MM.1S (cell line): ENCODE data around the gene ZNF600.
"Not testable (repeated sequence)": the region's sequence is repeated elsewhere in the genome, so short reads cannot be mapped to it uniquely, and the experiment has no call there.

Source experiments
- DNase-seq: peaks from one replicate; pipeline ENCODE4 v3.0.0-alpha.2; 2015
- H2AFZ ChIP-seq: fragments of 300-600 bp; sonication (generic); 2 replicates; pipeline ENCODE4 v1.6.0; 2016; ENCODE audit warnings: antibody characterized with exemption, low read length
- H3F3A ChIP-seq: fragments of 300-600 bp; sonication (generic); 2 replicates; pipeline ENCODE4 v1.6.1; 2016; ENCODE audit warnings: mild to moderate bottlenecking, antibody characterized with exemption, low read length, moderate library complexity, mixed read lengths; ENCODE audit not compliant: insufficient read depth
- H3K27ac ChIP-seq: fragments of 300-600 bp; sonication (generic); 2 replicates; pipeline ENCODE4 v1.5.1; 2016; ENCODE audit warnings: mild to moderate bottlenecking, low read length
- H3K27me3 ChIP-seq: fragments of 300-600 bp; sonication (generic); replicated peaks from 2 replicates; pipeline ENCODE4 v1.6.0; 2016; ENCODE audit warnings: low read length; ENCODE audit not compliant: insufficient read depth
- H3K36me3 ChIP-seq: fragments of 300-600 bp; sonication (generic); replicated peaks from 2 replicates; pipeline ENCODE4 v1.6.1; 2016; ENCODE audit warnings: mild to moderate bottlenecking, low read length, mixed read lengths; ENCODE audit not compliant: insufficient read depth
- H3K4me1 ChIP-seq: fragments of 300-600 bp; sonication (generic); 2 replicates; pipeline ENCODE4 v1.6.1; 2016; ENCODE audit warnings: low read length, mixed read lengths
- H3K4me2 ChIP-seq: fragments of 300-600 bp; sonication (generic); 2 replicates; pipeline ENCODE4 v1.6.0; 2016; ENCODE audit warnings: low read depth, low read length
- H3K4me3 ChIP-seq: fragments of 300-600 bp; sonication (generic); 2 replicates; pipeline ENCODE4 v1.5.1; 2016; ENCODE audit warnings: low read length, mixed read lengths
- H3K79me2 ChIP-seq: fragments of 300-600 bp; sonication (generic); 2 replicates; pipeline ENCODE4 v1.6.1; 2016; ENCODE audit warnings: mixed run types, low read length, mixed read lengths
- H3K9ac ChIP-seq: fragments of 300-600 bp; sonication (generic); 2 replicates; pipeline ENCODE4 v1.6.1; 2016; ENCODE audit warnings: low read length, mixed read lengths
- H3K9me2 ChIP-seq: fragments of 300-600 bp; sonication (generic); replicated peaks from 2 replicates; pipeline ENCODE4 v1.6.1; 2016; ENCODE audit warnings: mild to moderate bottlenecking, low read length, mixed read lengths; ENCODE audit not compliant: insufficient read depth
- H3K9me3 ChIP-seq: fragments of 300-600 bp; sonication (generic); replicated peaks from 2 replicates; pipeline ENCODE4 v1.6.1; 2016; ENCODE audit warnings: mild to moderate bottlenecking, low read length, mixed read lengths; ENCODE audit not compliant: insufficient read depth
- H4K20me1 ChIP-seq: fragments of 300-600 bp; sonication (generic); 2 replicates; pipeline ENCODE4 v1.6.1; 2016; ENCODE audit warnings: mild to moderate bottlenecking, low read length, moderate library complexity, mixed read lengths; ENCODE audit not compliant: insufficient read depth
- CTCF ChIP-seq: fragments of 300-600 bp; sonication (generic); IDR thresholded peaks from 2 replicates; pipeline ENCODE4 v1.5.1; 2016; ENCODE audit warnings: antibody characterized with exemption, low read length, mixed read lengths
- EZH2 ChIP-seq: fragments of 300-600 bp; sonication (generic); optimal IDR thresholded peaks from 2 replicates; pipeline ENCODE3; 2017; ENCODE audit warnings: low read depth, mild to moderate bottlenecking, antibody characterized with exemption, low read length, mixed read lengths
- EZH2phosphoT487 ChIP-seq: fragments of 300-600 bp; sonication (generic); IDR thresholded peaks from 2 replicates; pipeline ENCODE4 v1.6.1; 2018; ENCODE audit warnings: antibody characterized with exemption, low read length

ZNF600 gene

DNA sequence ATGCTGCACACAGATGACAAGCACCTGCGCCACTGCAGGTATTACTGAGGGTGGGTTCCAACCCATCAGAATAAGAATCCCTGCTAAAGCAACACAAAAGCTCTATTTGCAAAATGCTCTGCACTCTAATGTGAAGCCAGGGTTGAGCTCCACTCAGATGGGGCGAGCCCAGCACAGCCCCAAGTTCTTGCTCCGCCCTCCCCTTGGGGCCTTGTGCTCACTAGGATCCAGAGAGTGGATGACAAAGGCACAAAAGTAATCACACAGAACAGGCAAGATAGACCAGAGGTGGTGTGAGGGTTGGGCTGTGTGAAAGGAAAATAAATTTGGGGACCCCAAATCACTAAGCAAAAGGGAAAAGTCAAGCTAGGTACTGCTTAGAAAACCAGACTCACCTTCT lies 43.5 kb downstream of the ZNF600 start:
- DNase-seq = no peak
- H3F3A ChIP-seq = no peaks in the 10 kb centered on the region
- TF ChIP-seq CTCF = no peak
- no peak for TF ChIP-seq EZH2
- no peak for TF ChIP-seq EZH2phosphoT487
- no peak overlapping the region for H3K4me3 ChIP-seq
- no peaks in the 10 kb centered on the region for H3K9me3 ChIP-seq
- H4K20me1 ChIP-seq = no peaks in the 10 kb centered on the region
- no peaks in the 10 kb centered on the region for H3K27me3 ChIP-seq
- no peaks in the 10 kb centered on the region for H3K4me1 ChIP-seq
- no peaks in the 10 kb centered on the region for H3K9me2 ChIP-seq
- no peaks in the 10 kb centered on the region for H3K36me3 ChIP-seq
- H2AFZ ChIP-seq = no peak overlapping the region
- H3K27ac ChIP-seq = no peak overlapping the region
- H3K9ac ChIP-seq = no peak overlapping the region
- H3K4me2 ChIP-seq = no peak overlapping the region
- no peaks in the 10 kb centered on the region for H3K79me2 ChIP-seq

GRCh38 chr19:52742516-52742915 lies 44.1 kb downstream of the ZNF600 start:
- Histone ChIP-seq H3K27ac (no peak overlapping the region), H3K9me2 (no peaks in the 10 kb centered on the region), H3F3A (no peaks in the 10 kb centered on the region), H3K27me3 (no peaks in the 10 kb centered on the region), H3K4me1 (no peaks in the 10 kb centered on the region), H2AFZ (no peak overlapping the region), H4K20me1 (no peaks in the 10 kb centered on the region), H3K36me3 (no peaks in the 10 kb centered on the region), H3K9ac (no peak overlapping the region), H3K79me2 (no peaks in the 10 kb centered on the region), H3K9me3 (no peaks in the 10 kb centered on the region), H3K4me3 (no peak overlapping the region), H3K4me2 (no peak overlapping the region)
- TF ChIP-seq EZH2 = no peak
- TF ChIP-seq CTCF = no peak
- TF ChIP-seq EZH2phosphoT487 = no peak
- DNase-seq = no peak

DNA sequence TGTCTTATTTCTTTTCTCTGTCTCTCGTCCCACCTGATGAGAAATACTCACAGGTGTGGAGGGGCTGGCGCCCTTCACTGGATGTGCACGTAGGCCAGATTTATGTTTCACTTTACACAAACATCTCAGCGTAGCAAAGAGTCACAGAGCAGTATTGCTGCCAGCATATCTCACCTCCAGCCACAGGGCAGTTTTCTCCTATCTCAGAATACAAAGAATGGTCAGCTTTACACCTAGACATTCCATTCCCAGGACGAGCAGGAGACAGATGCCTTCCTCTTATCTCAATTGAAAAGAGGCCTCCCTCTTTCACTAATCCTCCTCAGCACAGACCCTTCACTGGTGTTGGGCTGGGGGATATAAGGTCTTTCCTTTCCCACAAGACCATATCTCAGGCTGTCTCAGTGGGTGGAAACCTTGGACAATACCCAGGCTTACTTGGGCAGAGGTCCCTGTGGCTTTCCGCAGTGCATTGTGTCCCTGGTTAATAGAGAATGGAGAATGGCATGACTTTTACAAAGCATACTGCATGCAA lies 44.6 kb downstream of the ZNF600 start:
- no peak overlapping the region for H3K27ac ChIP-seq

DNA sequence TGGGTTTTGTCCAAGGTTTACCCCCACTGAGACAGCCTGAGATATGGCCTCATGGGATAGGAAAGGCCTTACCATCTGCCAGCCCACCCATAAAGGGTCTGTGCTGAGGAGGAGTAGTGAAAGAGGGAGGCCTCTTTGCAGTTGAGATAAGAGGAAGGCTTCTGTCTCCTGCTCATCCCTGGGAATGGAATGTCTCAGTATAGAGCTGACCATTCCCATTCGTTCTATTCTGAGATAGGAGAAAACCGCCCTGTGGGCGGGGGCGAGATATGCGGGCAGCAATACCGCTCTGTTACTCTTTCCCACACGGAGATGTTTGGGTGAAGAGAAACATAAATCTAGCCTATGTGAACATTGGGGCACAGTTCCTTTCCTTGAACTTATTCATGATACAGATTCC lies 45.2 kb downstream of the ZNF600 start:
- H3K79me2 ChIP-seq, H3K36me3 ChIP-seq, H3K4me2 ChIP-seq, H4K20me1 ChIP-seq, H3K27me3 ChIP-seq, H3K9me2 ChIP-seq, H3K4me3 ChIP-seq, H3F3A ChIP-seq, H2AFZ ChIP-seq, H3K9me3 ChIP-seq, H3K27ac ChIP-seq, H3K9ac ChIP-seq, H3K4me1 ChIP-seq, DNase-seq: not testable (repeated sequence)

More for the DNA sequence above, 44.6 kb downstream of the ZNF600 start:
- no peak overlapping the region for H3K9ac ChIP-seq
- H2AFZ ChIP-seq = no peak overlapping the region
- no peaks in the 10 kb centered on the region for H3K9me3 ChIP-seq
- H3K9me2 ChIP-seq = no peaks in the 10 kb centered on the region
- no peaks in the 10 kb centered on the region for H3K27me3 ChIP-seq
- no peaks in the 10 kb centered on the region for H3K4me1 ChIP-seq
- DNase-seq = no peak
- no peak for TF ChIP-seq CTCF
- TF ChIP-seq EZH2 = no peak
- TF ChIP-seq EZH2phosphoT487 = no peak
- no peak overlapping the region for H3K4me2 ChIP-seq
- H3F3A ChIP-seq = no peaks in the 10 kb centered on the region
- no peaks in the 10 kb centered on the region for H4K20me1 ChIP-seq
- no peak overlapping the region for H3K4me3 ChIP-seq
- no peaks in the 10 kb centered on the region for H3K36me3 ChIP-seq
- H3K79me2 ChIP-seq = no peaks in the 10 kb centered on the region
